Adipocyte (in vitro differentiated cells): Measurements from ENCODE around the gene SUPT3H.
A peak's percentile ranks its signal among the peaks of the same experiment; 100 is the strongest.

Source experiments
- DNase-seq: peaks from one replicate; pipeline ENCODE4 v3.0.0-alpha.2; 2015; ENCODE audit warnings: low read depth
- H3K27me3 ChIP-seq: replicated peaks from 2 replicates; pipeline ENCODE4 v1.7.0; 2013; ENCODE audit warnings: mild to moderate bottlenecking, low read length, moderate library complexity; ENCODE audit not compliant: control insufficient read depth, insufficient read depth
- H3K36me3 ChIP-seq: 2 replicates; pipeline ENCODE4 v1.7.0; 2013; ENCODE audit warnings: low read length, mild to moderate bottlenecking, moderate library complexity; ENCODE audit not compliant: control insufficient read depth, insufficient read depth, severe bottlenecking
- H3K4me1 ChIP-seq: 2 replicates; pipeline ENCODE4 v1.7.0; 2013; ENCODE audit warnings: mild to moderate bottlenecking, low read length, moderate library complexity; ENCODE audit not compliant: control insufficient read depth, insufficient read depth
- H3K4me3 ChIP-seq: 2 replicates; pipeline ENCODE4 v1.7.0; 2013; ENCODE audit warnings: mild to moderate bottlenecking, low read length, moderate library complexity
- H3K9ac ChIP-seq: 2 replicates; pipeline ENCODE4 v1.7.0; 2013; ENCODE audit warnings: mild to moderate bottlenecking, low read length, moderate library complexity
- H3K9me3 ChIP-seq: 2 replicates; pipeline ENCODE4 v1.7.0; 2013; ENCODE audit warnings: mild to moderate bottlenecking, low read length, moderate library complexity; ENCODE audit not compliant: control insufficient read depth

The SUPT3H gene

GRCh38 chr6:45386501-45386900 lies 8.8 kb upstream of the SUPT3H start:
- Histone ChIP-seq H3K9me3 (no peaks in the 10 kb centered on the region), H3K36me3 (no peaks in the 10 kb centered on the region), H3K9ac (no peak overlapping the region), H3K27me3 (no peaks in the 10 kb centered on the region), H3K4me3 (no peak overlapping the region), H3K4me1 (peaks cover 22% of the 10 kb centered on the region)
- DNase-seq = no peak

GRCh38 chr6:45382391-45382790 lies 4.7 kb upstream of the SUPT3H start:
- DNase-seq = no peak
- Histone ChIP-seq H3K27me3 (no peaks in the 10 kb centered on the region), H3K9me3 (no peaks in the 10 kb centered on the region), H3K4me3 (no peak overlapping the region), H3K36me3 (no peaks in the 10 kb centered on the region), H3K4me1 (peaks cover 8% of the 10 kb centered on the region), H3K9ac (no peak overlapping the region)

GRCh38 chr6:45378334-45378926 lies 696 bp upstream of the SUPT3H start:
- H3K9me3 ChIP-seq = no peaks in the 10 kb centered on the region
- H3K9ac ChIP-seq = peak overlapping the region; percentile 98
- peaks cover 18% of the 10 kb centered on the region for H3K4me1 ChIP-seq
- peak; percentile 71 for DNase-seq
- H3K36me3 ChIP-seq = no peaks in the 10 kb centered on the region
- H3K27me3 ChIP-seq = no peaks in the 10 kb centered on the region
- peak overlapping the region; percentile 97 for H3K4me3 ChIP-seq

- H3K9ac ChIP-seq = peak overlapping the region; percentile 98
- no peaks in the 10 kb centered on the region for H3K36me3 ChIP-seq
- H3K4me3 ChIP-seq = peak overlapping the region; percentile 97
- DNase-seq = no peak
- H3K4me1 ChIP-seq = peaks cover 18% of the 10 kb centered on the region
- no peaks in the 10 kb centered on the region for H3K27me3 ChIP-seq
- no peaks in the 10 kb centered on the region for H3K9me3 ChIP-seq
Observed at GRCh38 chr6:45377043-45377553, 636 bp downstream of the SUPT3H start.

GRCh38 chr6:45376310-45377042 lies 1.3 kb downstream of the SUPT3H start:
- H3K27me3 ChIP-seq = no peaks in the 10 kb centered on the region
- H3K4me1 ChIP-seq = peaks cover 21% of the 10 kb centered on the region

GRCh38 chr6:45375449-45375848 lies 2.3 kb downstream of the SUPT3H start:
- DNase-seq = no peak
- Histone ChIP-seq H3K9me3 (no peaks in the 10 kb centered on the region), H3K4me1 (peaks cover 25% of the 10 kb centered on the region), H3K27me3 (no peaks in the 10 kb centered on the region), H3K9ac (peak overlapping the region; percentile 98), H3K36me3 (no peaks in the 10 kb centered on the region), H3K4me3 (no peak overlapping the region)

More at GRCh38 chr6:45376310-45377042, 1.3 kb downstream of the SUPT3H start:
- H3K9me3 ChIP-seq = no peaks in the 10 kb centered on the region
- peak; percentile 54 for DNase-seq
- peak overlapping the region; percentile 97 for H3K4me3 ChIP-seq
- peak overlapping the region; percentile 98 for H3K9ac ChIP-seq
- no peaks in the 10 kb centered on the region for H3K36me3 ChIP-seq

- H3K4me1 ChIP-seq = peaks cover 19% of the 10 kb centered on the region
- no peak for DNase-seq
- no peaks in the 10 kb centered on the region for H3K36me3 ChIP-seq
- H3K9me3 ChIP-seq = no peaks in the 10 kb centered on the region
- no peaks in the 10 kb centered on the region for H3K27me3 ChIP-seq
- H3K4me3 ChIP-seq = no peak overlapping the region
- no peak overlapping the region for H3K9ac ChIP-seq
Observed at GRCh38 chr6:45371924-45372573, 5.7 kb downstream of the SUPT3H start.

GRCh38 chr6:45369870-45370269 lies 7.9 kb downstream of the SUPT3H start:
- no peaks in the 10 kb centered on the region for H3K36me3 ChIP-seq
- H3K4me1 ChIP-seq = peaks cover 10% of the 10 kb centered on the region
- H3K9me3 ChIP-seq = no peaks in the 10 kb centered on the region
- H3K9ac ChIP-seq = no peak overlapping the region
- no peaks in the 10 kb centered on the region for H3K27me3 ChIP-seq
- no peak overlapping the region for H3K4me3 ChIP-seq
- DNase-seq = no peak

GRCh38 chr6:45367999-45368398 lies 9.7 kb downstream of the SUPT3H start:
- peaks cover 16% of the 10 kb centered on the region for H3K4me1 ChIP-seq

GRCh38 chr6:45366534-45366933 lies 11.2 kb downstream of the SUPT3H start:
- DNase-seq = no peak
- no peaks in the 10 kb centered on the region for H3K27me3 ChIP-seq
- no peak overlapping the region for H3K4me3 ChIP-seq
- no peaks in the 10 kb centered on the region for H3K36me3 ChIP-seq
- no peak overlapping the region for H3K9ac ChIP-seq
- no peaks in the 10 kb centered on the region for H3K9me3 ChIP-seq
- peaks cover 14% of the 10 kb centered on the region for H3K4me1 ChIP-seq

More at GRCh38 chr6:45367999-45368398, 9.7 kb downstream of the SUPT3H start:
- Histone ChIP-seq H3K9ac (no peak overlapping the region), H3K36me3 (no peaks in the 10 kb centered on the region), H3K4me3 (no peak overlapping the region), H3K9me3 (no peaks in the 10 kb centered on the region), H3K27me3 (no peaks in the 10 kb centered on the region)
- DNase-seq = no peak

GRCh38 chr6:45365036-45365435 lies 12.7 kb downstream of the SUPT3H start:
- no peaks in the 10 kb centered on the region for H3K36me3 ChIP-seq
- no peak overlapping the region for H3K9ac ChIP-seq
- no peaks in the 10 kb centered on the region for H3K9me3 ChIP-seq
- H3K4me3 ChIP-seq = no peak overlapping the region
- no peaks in the 10 kb centered on the region for H3K27me3 ChIP-seq
- peaks cover 9% of the 10 kb centered on the region for H3K4me1 ChIP-seq
- no peak for DNase-seq
